ENCODE measurements around the gene VANGL1.
"Not testable (repeated sequence)": the region's sequence is repeated elsewhere in the genome, so short reads cannot be mapped to it uniquely, and the experiment has no call there.

VANGL1 gene

DNA sequence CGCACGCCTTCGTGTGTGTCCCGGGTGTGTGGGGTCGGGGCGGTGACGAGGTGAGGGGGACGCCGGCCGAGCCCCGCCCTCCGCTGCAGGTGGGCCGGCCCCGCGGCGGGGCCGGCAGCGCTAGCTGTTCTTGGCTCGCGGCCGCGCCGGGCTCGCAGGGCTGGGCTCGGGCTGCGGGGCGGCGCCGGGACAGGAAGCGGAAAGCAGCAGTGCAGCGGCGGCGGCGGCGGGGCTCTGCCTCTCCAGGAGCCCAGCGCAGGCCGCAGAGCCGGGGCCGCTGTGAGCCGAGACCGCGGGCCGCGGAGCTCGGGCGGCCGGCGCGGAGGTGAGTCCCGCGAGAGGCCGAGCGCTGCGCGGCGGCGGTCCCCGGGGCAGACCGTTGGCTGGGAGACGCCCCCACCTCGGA lies at the start of gene VANGL1:
Gene VANGL1, plus strand, starts transcription at position 209 of the 406 bp plus-strand sequence. CDS start 9,444 bp downstream, outside the sequence.
- peak; percentile 87 for DNase-seq (ENCODE audit: low spot score)

DNA sequence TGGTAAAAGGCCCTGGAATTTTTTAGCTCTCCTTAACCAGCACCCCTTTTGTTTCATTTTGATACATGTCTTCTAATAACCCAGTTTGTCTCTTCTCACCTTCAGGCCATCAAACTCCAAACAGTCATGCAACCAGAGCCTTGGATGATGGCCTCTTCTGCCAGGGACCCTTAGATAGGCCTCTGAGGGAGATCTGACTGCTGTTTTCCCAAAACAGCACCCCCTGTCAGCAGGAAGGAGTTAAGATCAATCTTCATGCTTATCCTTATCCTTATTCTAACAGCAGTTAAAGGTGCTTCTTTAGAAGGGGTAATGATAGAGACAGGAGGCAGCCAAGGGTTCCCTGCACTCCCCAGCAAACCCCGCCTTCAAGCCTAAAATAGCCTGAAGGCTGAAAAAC lies 49.5 kb upstream of the VANGL1 start:
- no peak for DNase-seq (ENCODE audit: low spot score)

DNA sequence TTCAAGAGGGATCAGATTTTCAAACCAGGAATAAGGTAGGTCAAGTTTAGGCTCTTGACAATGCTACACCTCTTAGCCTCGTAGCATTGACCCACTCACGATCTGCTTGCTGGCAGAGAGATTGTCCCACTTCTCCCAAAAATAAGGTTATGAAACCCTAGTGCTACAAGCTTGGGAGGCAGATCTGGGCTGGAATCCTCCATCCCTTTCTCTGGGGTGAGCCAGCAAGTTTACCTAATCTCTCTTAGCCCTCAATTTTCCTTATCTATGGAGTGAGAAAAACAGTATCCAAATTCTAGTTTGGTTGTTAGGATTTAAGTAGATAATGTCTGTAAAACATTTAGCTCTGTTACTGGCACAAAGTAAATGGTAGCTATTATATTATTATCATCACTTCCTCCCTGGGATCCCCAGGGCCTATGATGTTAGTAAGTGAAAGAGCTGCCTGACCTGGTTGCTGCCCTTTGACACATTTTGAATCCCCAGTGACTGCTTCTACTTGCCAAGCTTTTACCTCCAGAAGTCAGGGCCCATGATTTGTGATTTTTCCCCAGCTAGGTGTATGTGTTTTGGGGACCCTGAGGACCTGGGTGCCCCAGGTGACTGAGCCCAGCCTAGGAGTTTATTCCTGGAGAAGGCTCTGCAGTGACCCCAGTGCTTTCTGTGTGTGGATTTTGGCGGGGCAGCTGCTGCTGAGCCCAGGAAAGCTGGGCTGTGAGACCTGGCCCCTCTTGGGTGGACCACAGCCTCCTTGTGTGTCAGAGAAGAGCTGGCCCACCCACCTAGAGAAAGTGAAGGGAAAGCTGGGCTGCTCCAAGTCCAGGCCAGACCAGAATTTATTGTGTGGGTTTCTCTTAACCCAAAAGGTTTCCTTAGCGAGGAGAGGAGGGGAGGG lies 48.2 kb upstream of the VANGL1 start:
- no peak for DNase-seq (ENCODE audit: low spot score)

DNA sequence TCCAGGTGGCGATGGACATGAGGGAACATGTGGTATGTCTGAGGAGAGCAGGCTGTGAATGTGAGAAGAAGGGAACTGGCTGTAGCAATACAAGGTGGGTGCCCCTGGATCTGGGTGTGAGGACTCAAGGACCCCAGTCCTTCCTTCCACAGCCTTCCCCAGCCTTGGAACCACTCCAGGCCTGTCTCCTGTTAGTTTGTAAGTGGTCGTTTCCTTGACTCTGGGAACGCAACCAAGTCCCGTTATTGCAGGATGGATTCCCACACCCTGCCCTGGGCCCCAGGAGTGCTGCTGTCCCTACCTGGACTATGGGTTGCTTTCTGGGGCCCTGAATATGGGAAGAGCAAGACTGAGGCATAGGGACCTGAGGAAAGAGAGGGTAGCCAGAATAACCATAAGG lies 47.2 kb upstream of the VANGL1 start:
- DNase-seq (ENCODE audit: low spot score) = no peak

DNA sequence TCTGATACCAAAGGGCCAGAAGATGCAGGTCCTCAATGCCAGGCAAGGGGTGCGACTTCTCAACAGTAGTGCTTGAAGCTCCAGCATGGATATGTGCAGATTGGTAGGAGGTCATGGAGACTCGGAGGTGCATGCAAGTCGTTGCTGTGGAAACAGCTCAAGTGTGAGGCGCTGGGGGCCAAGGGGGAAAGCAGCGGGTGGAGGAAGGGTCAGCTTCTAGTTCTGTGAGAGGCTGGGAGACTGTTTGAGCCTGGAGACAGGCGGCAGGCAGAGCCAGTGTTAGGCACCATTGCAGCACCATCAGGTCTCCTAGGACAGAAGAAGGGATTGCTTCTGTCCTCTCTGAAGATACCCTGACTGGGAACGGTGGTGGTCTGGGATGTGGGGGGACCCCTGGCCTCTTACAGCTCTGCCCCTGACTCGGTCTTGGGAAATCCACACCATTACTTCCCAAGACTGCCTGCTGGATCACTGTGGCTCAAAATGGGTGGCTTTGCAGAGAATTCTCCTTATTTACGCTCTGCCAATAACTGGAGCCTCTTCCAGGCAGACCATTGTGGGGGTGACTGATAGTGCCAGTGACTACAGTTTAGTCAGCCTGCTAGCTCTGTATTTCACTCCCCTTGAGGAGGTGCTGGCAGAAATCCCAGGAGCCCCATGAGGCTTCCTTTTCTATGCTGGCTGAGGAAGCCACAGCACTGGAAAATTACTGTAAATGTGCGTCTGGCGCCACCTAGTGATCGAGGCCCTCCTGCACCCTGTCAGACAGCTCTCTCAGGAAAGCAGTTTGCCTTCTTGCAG lies 46.3 kb upstream of the VANGL1 start:
- DNase-seq (ENCODE audit: low spot score) = peak; percentile 83

DNA sequence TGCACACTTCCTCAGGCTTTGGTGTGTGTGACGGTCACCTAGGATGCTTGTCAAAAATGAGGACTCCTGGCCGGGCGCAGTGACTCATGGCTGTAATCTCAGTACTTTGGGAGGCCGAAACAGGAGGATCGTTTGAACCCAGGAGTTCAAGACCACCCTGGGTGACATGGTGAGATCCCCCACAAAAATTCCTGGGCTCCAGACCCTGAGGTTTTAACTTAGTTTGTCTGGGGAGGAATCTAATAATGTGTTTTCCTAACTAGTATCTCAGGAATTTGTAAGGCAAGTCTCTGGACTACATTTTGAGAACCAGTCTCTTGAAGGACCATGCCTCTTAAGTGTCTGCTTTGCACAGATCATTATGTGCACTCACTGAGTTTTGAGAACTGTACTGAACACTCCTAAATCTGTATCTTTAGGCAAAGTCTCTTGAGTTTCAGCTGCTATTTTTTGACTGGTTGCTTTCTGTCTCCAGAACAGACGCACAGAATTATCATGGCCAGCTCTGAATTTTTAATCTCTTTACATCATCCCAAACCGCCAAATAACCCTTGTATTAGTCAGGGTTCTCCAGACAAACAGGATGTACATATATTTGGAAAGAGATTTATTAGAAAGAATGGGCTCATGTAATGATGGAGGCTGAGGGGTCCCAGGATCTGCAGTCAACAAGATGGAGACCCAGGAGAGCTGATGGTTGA lies 45.5 kb upstream of the VANGL1 start:
- no peak for DNase-seq (ENCODE audit: low spot score)

DNA sequence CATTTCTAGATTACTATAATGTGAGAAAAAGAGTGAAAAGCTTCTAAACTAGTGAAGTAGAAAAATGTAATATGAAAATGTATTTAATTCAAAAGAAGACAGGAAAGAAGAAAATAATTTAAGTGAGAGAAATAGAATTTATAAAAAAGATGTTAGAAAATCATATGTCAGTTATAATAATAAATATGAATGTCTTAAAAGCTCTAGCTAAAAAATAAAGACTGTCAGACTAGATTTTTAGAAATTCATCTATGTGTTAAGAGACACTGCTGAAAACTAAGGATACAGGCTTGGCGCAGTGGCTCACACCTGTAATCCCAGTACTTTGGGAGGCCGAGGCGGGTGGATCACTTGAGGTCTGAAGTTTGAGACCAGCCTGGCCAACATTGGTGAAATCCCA lies 37.3 kb upstream of the VANGL1 start:
- no peak for DNase-seq (ENCODE audit: low spot score)

DNA sequence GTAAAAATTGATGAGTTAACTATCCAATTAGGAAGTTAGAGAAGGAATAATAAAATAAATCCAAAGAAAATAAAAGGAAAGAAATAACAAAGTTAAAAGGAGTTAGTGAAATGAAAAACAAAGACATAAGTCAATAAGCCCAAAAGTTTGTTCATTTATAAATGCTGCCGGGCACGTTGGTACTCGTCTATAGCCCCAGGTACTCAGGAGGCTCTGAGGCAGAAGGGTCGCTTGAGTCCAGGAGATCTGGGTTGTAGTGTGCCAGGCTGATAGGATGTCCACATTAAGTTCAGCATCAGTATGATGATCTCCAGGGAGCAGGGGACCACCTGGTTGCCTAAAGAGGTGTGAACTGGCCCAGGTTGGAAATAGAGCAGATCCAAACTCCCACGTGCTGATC lies 35.5 kb upstream of the VANGL1 start:
- no peak for DNase-seq (ENCODE audit: low spot score)

DNA sequence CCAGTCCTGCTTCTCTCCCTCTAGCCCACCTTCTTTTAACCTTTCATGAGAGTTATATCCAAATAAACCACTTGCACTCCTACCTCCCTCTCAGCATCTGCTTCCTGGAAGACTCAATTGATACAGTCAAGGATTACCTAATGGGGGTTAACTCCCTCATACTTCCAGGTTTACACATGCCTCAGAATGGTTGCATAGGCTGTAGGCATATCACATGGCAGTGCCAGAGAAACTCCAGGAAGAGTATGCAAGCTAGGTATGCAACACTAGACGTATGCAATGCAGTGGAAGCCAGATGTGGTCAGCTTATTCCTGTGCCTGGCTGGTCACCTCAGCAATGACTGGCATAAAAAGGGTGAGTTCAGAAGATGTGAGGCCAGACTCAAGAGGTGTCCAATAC lies 32.7 kb upstream of the VANGL1 start:
- no peak for DNase-seq (ENCODE audit: low spot score)

DNA sequence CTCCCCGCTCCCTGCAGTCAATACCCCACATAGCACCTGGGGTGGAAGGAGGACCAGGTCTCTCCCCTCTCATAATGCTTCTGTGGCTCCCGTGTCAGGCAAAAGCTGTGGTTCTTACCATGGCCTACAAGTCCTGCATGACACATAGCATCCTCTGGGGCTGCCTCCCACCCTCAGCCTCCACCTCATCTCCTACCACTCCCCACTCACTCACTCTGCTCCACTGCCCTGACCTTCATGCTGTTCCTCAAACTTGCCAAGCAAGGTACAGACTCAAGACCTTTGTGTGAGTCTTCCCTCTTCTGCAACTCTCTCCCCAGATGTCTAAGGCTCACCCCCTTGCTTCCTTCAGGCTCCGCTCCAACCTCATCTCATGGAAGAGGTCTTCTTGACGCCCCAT lies 28.0 kb upstream of the VANGL1 start:
- DNase-seq (ENCODE audit: low spot score) = no peak

DNA sequence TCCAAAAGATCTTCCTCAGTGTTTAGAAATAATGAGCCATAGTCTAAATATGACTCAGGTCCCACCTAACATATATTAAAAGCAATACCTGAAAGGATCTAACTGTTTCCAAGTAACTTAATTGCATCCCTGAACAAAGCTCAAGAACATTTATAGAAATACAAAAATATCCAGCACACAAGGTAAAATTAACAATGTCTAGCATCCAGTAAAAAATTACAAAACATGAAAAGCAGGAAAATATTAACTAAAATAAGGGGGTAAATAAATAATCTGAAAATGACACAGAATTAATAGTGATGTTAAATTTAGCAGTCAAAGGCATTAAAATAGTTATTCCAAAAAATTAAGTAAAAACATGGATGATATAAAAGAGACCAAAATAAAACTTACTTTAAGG lies 21.3 kb upstream of the VANGL1 start:
- no peak for DNase-seq (ENCODE audit: low spot score)

DNA sequence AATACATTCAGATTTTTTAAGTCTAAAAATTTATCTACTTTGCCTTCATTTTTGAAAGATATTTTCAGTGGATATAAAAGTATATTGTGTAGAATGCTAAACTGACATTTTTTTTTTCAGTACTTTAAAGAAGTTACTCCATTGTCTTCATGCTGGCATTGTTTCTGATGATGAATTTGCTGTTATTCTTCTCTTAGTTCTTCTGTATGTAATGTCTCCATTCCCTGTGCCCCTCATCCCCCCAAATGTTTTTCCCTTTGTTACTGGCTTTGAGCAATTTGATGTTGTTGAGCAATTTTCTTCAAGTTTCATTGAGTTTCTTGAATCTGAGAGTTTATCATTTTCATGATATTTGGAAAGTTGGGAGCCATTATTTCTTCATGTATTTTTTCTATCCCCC lies 20.8 kb upstream of the VANGL1 start:
- no peak for DNase-seq (ENCODE audit: low spot score)

DNA sequence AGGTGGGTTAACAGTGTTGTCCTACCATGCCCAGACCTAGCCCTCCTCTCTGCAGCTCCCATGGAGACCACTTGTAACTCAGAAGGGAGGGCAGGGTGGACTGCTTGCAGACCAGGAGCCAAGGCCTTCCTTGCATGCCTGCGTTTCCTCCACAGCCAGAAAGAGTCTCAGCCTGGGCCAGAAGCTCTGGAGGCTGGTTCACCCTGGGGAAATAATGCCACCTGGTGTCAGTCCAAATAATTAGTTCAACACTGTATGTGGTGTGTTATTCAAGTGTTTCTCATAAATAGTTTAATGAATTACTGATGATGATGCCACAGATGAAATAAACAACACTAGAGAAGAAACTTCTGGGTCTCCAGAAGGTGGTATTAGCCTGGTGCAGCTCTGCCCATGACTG lies 16.9 kb upstream of the VANGL1 start:
- no peak for DNase-seq (ENCODE audit: low spot score)

DNA sequence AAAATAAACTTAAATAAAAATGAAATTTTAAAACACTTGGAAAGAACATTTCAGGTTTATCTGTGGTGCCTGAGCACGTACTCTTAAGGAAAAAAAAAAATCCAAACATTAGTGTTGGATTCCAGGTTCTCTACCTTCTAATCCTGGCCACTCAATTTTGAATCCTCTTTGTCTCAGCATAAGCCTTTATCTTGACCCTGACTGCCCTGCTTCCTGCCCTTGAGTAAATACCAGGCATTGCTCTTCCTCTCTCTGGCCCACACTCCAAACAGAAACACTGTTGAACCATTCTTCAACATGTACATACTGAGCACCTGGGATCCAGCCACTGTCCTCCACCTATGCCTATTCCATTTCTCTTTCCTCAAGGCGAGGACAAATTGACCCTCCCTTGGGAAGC lies 11.4 kb upstream of the VANGL1 start:
- DNase-seq (ENCODE audit: low spot score) = no peak

DNA sequence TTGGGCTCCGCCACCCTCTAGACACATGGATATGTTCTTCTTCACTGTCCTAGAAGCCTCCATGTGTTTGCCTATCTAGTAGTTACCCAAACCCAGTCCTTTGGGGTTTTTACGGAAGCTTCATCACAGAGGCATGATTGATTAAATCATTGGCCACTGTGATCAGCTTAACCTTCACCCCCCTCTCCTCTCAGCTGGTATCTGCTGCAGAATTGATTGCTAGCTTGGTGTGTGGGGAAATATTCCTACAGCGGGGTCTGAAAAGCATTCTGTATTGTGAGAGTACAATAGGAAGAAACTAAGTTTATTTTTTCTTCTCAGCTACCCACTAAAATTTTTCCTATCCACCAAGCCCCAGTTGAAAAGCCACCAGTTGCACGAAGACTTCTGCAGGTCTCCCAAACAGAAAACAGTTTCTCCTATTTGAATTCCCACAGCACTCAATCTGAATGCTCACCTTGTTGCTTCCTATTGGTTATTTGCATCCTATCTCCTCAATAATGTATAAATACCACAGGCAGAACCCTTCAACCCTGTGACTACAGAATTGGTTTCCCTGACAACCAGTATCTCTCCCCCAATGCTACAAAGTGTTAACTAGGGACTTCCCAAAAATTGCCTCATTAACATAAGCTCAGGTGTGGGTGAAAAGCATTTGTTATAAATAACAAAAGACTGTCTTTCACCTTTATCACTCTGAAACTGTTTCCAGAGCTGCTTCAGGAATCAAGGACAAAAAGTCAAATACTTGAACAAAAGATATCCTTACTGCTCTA lies 9.3 kb upstream of the VANGL1 start:
- no peak for DNase-seq (ENCODE audit: low spot score)

DNA sequence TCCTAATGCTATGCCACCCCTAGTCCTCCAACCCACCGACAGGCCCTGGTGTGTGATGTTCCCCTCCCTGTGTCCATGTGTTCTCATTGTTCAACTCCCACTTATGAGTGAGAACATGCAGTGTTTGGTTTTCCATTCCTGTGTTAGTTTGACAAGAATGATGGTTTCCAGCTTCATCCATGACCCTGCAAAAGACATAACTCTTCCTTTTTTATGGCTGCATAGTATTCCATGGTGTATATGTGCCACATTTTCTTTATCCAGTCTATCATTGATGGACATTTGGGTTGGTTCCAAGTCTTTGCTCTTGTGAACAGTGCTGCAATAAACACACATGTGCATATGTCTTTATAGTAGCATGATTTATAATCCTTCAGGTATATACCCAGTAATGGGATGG lies 8.2 kb upstream of the VANGL1 start:
- not testable (repeated sequence) for DNase-seq (ENCODE audit: low spot score)

DNA sequence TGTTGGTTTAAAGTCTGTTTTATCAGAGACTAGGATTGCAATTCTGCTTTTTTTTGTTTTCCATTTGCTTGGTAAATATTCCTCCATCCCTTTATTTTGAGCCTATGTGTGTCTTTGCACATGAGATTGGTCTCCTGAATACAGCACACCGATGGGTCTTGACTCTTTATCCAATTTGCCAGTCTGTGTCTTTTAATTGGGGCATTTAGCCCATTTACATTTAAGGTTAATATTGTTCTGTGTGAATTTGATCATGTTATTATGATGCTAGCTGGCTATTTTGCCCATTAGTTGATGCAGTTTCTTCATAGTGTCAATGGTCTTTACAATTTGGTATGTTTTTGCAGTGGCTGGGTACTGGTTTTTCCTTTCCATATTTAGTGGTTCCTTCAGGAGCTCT lies 4.5 kb upstream of the VANGL1 start:
- not testable (repeated sequence) for DNase-seq (ENCODE audit: low spot score)

DNA sequence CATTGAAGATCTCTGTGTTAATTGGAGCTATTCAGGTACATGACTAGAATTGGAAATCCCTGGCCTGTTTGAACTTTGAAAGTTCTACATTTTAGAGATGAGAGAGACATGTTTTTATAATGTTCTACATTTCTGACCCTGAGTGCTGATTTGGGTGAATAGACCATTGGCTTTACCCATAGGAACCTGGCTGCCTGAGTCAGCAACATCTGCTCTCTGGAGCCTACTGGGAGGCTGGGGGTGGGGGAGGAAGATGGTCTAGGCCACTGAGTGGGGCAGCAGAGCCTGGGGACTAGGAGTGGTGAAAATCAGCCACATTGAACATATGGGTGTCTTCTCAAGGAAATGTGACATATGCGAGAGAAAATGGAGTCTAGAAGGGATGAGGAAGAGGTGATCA lies 1.4 kb upstream of the VANGL1 start:
- no peak for DNase-seq (ENCODE audit: low spot score)

DNA sequence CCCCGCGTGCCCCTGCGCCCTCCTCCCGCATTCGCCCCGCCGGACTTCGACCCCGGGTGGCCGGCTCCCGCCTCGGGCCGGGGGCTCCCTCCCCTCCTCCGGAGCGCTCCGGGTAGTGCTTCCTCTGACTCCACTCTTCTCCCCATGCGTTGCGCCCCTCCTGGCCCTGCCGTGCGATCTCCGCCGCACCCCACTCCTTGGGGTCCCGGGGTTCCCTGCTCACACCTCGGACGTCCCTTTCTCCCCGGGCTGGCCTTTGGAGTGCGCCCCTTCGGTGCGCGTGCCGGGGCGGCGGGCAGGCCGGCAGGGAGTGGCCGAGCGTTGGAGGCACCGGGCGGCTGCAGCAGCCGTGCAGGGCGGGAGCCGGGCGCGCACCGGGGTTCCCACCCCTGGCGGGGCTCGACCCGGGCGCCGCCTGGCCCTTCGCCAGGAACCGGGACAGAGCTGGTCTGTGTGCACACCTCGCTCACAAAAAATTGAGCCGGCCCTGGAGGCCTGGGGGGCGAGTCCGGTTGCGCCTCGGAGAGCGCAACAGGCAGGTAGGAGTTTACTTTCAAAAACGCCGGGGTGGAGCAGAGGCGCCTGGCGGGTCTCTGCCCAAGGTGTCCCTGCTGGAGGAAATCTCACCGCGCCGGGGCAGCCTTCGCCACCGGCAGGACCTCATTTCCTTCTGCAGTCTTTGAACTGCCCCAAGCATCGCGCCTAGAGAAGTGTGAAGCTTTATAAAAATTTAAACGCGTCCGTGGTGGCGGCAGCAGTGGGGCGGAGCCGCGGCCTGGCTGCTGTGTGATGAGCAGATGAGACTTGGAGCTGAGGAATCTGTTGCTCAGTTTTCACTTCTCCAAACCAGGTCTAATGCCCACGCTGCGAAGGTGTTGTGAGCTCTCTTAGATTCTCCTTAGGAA lies 650 bp downstream of the VANGL1 start:
- DNase-seq (ENCODE audit: low spot score) = peak; percentile 70

DNA sequence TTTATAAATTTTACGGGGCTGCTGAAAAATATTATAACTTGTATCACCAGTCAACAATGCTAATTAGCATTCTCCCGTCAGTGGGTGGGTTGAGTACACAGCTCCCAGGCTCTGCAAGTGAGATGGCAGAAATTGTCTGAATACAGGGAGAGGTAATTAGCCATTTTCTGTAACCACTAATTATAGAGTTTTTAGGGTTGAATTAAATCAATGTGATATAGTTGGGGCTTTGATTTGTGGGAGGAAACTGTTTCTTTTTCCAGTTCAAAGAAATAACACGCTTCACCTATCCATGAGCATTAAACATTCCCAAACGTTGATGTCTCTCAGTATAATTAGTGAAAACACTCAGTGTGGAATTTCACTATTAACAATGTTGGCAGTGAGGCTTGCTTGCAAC lies 1.5 kb downstream of the VANGL1 start:
- no peak for DNase-seq (ENCODE audit: low spot score)

DNA sequence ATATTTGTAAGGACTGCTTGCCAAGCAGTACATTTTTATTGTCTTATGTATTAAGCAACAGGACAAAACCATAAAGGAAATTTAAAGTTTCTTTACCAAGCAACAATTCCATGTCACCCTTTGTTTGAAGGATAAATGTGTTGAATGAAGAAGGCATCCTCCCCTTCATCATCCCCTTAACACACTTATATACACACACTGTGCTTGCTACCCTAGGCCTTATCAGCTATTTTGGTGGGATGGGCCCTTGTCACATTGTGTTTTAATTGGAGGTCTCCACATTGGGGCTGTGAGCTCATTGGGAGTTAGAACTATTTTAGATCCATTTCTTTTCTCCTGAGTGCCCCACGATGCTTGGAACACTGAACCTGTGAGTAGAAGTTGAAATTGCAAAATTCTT lies 1.9 kb downstream of the VANGL1 start:
- DNase-seq (ENCODE audit: low spot score) = no peak

All from iPS-NIHi11 (cell line).